Activated CD8-positive, alpha-beta memory T cell treated with anti-CD3 and anti-CD28 coated beads, Interleukin-2, amount 10 ng/mL, durations not matched to agents 7 days and 5 days (primary cell): ENCODE measurements around the gene RPGRIP1L. TPM values are rescaled to one million over a fixed set of nuclear protein-coding genes. Genes with fewer than 3 reads are reported as not detected.

Experiments used
- ATAC-seq: fragments of 150-1000 bp; cut with Tn5 transposase; one replicate; pipeline ENCODE4 v1.10.0; 2021; ENCODE audit warnings: moderate library complexity
- CTCF ChIA-PET: fragments of 350-600 bp; sonication (Branson Sonifier 250); formaldehyde crosslinking; loops from one replicate; lab custom pipeline; 2021; ENCODE audit warnings: antibody characterized with exemption; lab: Charles Lee
- DNase-seq: peaks from one replicate; pipeline ENCODE4 v3.0.0-alpha.2; 2020
- H3K27ac Mint-ChIP-seq: one replicate; pipeline ENCODE4 v1.8.0; 2021; ENCODE audit warnings: mild to moderate bottlenecking, mixed read lengths
- H3K27me3 Mint-ChIP-seq: one replicate; pipeline ENCODE4 v1.8.0; 2021; ENCODE audit warnings: mixed read lengths
- H3K36me3 Mint-ChIP-seq: one replicate; pipeline ENCODE4 v1.8.0; 2021; ENCODE audit warnings: mild to moderate bottlenecking, mixed read lengths
- H3K4me1 Mint-ChIP-seq: one replicate; pipeline ENCODE4 v1.8.0; 2021; ENCODE audit warnings: mixed read lengths
- H3K4me3 Mint-ChIP-seq: one replicate; pipeline ENCODE4 v1.8.0; 2021; ENCODE audit warnings: mild to moderate bottlenecking, moderate library complexity, mixed read lengths
- H3K9me3 Mint-ChIP-seq: one replicate; pipeline ENCODE4 v1.8.0; 2022; ENCODE audit warnings: low read depth, mixed read lengths
- total RNA-seq, 2 experiments: library from RNA; stranded (reverse); gene quantifications; one replicate each; pipeline ENCODE4 v1.2.3, GENCODE V29; 2021

RPGRIP1L gene
- total RNA-seq, 2 experiments from 2014 or later: 5.6 to 6.9 TPM

GRCh38 chr16:53629151-53629550 lies 74.5 kb downstream of the RPGRIP1L start:
- ATAC-seq: no peak

GRCh38 chr16:53626811-53627210 lies 76.8 kb downstream of the RPGRIP1L start:
- ATAC-seq: no peak
- H3K9me3 Mint-ChIP-seq: no peaks in the 10 kb centered on the region
- DNase-seq: no peak
- H3K4me3 Mint-ChIP-seq: no peak overlapping the region
- no peaks in the 10 kb centered on the region for H3K27me3 Mint-ChIP-seq
- H3K27ac Mint-ChIP-seq: no peak overlapping the region
- CTCF ChIA-PET: no interaction called here
- peaks cover 2% of the 10 kb centered on the region for H3K4me1 Mint-ChIP-seq
- H3K36me3 Mint-ChIP-seq: no peaks in the 10 kb centered on the region

More at GRCh38 chr16:53629151-53629550, 74.5 kb downstream of the RPGRIP1L start:
- CTCF ChIA-PET: interaction anchor here (1.4 kb wide), 1 partner anchor 8 kb away, joined by 3 read pairs; no protein-coding TSS in a partner anchor
- peaks cover 3% of the 10 kb centered on the region for H3K4me1 Mint-ChIP-seq
- H3K4me3 Mint-ChIP-seq: no peak overlapping the region
- H3K27ac Mint-ChIP-seq: no peak overlapping the region
- no peaks in the 10 kb centered on the region for H3K9me3 Mint-ChIP-seq
- H3K36me3 Mint-ChIP-seq: no peaks in the 10 kb centered on the region
- no peak for DNase-seq
- H3K27me3 Mint-ChIP-seq: no peaks in the 10 kb centered on the region

- DNase-seq: no peak
- Mint-ChIP-seq H3K36me3 (no peaks in the 10 kb centered on the region), H3K4me1 (no peaks in the 10 kb centered on the region), H3K27me3 (no peaks in the 10 kb centered on the region), H3K9me3 (no peaks in the 10 kb centered on the region), H3K4me3 (no peak overlapping the region), H3K27ac (no peak overlapping the region)
- CTCF ChIA-PET: no interaction called here
- ATAC-seq: no peak
These were observed 77.5 kb downstream of the RPGRIP1L start for GRCh38 chr16:53626161-53626560.

DNA sequence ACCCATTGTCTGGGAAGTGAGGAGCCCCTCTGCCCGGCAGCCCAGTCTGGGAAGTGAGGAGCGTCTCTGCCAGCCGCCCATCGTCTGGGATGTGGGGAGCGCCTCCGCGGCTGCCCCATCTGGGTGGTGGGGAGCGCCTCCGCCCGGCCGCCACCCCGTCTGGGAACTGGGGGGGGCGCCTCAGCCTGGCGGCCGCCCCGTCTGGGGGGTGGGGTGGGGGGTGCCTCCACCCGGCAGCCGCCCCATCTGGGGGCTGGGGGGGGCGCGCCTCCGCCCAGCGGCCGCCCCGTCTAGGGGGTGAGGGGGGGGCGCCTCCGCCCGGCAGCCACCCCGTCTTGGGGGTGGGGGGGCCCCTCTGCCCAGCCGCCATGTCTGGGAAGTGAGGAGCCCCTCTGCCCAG lies 78.4 kb downstream of the RPGRIP1L start:
- H3K9me3 Mint-ChIP-seq: no peaks in the 10 kb centered on the region
- H3K4me1 Mint-ChIP-seq: no peaks in the 10 kb centered on the region
- DNase-seq: no peak
- no peak for ATAC-seq
- CTCF ChIA-PET: no interaction called here
- no peak overlapping the region for H3K27ac Mint-ChIP-seq
- H3K36me3 Mint-ChIP-seq: no peaks in the 10 kb centered on the region
- H3K4me3 Mint-ChIP-seq: no peak overlapping the region
- H3K27me3 Mint-ChIP-seq: no peaks in the 10 kb centered on the region

GRCh38 chr16:53622315-53622714 lies 81.3 kb downstream of the RPGRIP1L start:
- Mint-ChIP-seq H3K27ac (no peak overlapping the region), H3K9me3 (no peaks in the 10 kb centered on the region), H3K4me3 (no peak overlapping the region), H3K36me3 (peaks cover 2% of the 10 kb centered on the region), H3K4me1 (no peaks in the 10 kb centered on the region), H3K27me3 (no peaks in the 10 kb centered on the region)
- CTCF ChIA-PET: no interaction called here
- DNase-seq: no peak
- no peak for ATAC-seq

- CTCF ChIA-PET: interaction anchor here (1.1 kb wide), 1 partner anchor 9 kb away, joined by 3 read pairs; no protein-coding TSS in a partner anchor
- no peak for ATAC-seq
- Mint-ChIP-seq H3K27ac (no peak overlapping the region), H3K4me3 (no peak overlapping the region), H3K27me3 (no peaks in the 10 kb centered on the region), H3K36me3 (peaks cover 2% of the 10 kb centered on the region), H3K4me1 (no peaks in the 10 kb centered on the region), H3K9me3 (no peaks in the 10 kb centered on the region)
- DNase-seq: no peak
These were observed 83.2 kb downstream of the RPGRIP1L start for GRCh38 chr16:53620476-53620875.

DNA sequence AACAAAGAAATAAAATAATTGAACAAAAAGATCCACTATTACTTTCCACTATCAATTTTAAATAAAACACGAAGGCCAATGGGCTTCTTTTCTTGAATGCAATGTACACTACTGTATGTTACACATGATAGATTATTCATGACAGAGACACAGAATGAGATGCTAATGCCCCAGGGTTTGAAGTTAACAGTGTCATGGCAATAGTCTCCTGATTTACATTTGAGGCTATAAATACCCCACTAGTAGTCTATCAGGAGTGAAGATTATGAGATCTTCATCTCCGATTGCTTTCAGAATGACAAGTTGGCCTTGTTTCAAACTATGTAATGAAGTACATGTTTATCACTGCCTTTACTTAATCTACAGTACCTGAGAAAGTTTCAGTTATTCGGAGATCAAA lies 84.4 kb downstream of the RPGRIP1L start:
- Mint-ChIP-seq H3K4me1 (no peaks in the 10 kb centered on the region), H3K36me3 (peaks cover 2% of the 10 kb centered on the region), H3K9me3 (no peaks in the 10 kb centered on the region), H3K4me3 (no peak overlapping the region), H3K27ac (no peak overlapping the region), H3K27me3 (no peaks in the 10 kb centered on the region)
- CTCF ChIA-PET: no interaction called here
- ATAC-seq: no peak
- no peak for DNase-seq

DNA sequence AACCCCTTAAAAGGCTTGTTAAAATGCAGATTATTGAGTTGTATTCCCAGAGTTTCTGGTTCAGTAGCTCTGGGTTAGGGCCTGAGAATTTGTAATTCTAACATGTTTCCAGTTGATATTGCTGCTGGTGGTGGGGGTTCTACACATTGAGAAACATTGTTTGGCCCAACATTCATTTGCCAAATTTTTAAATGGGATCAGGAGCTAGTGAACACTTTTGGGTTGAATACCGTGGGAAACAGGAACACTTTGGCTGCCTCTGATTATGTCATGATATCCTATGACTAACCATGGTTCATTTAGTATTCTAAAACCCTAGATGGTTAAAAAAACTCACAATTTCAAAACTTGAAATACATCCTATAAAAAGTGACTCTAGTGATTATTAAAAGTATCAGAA lies 89.3 kb downstream of the RPGRIP1L start:
- Mint-ChIP-seq H3K4me3 (no peak overlapping the region), H3K36me3 (peaks cover 2% of the 10 kb centered on the region), H3K27me3 (no peaks in the 10 kb centered on the region), H3K4me1 (no peaks in the 10 kb centered on the region), H3K27ac (no peak overlapping the region), H3K9me3 (no peaks in the 10 kb centered on the region)
- no peak for ATAC-seq
- no peak for DNase-seq
- CTCF ChIA-PET: no interaction called here

DNA sequence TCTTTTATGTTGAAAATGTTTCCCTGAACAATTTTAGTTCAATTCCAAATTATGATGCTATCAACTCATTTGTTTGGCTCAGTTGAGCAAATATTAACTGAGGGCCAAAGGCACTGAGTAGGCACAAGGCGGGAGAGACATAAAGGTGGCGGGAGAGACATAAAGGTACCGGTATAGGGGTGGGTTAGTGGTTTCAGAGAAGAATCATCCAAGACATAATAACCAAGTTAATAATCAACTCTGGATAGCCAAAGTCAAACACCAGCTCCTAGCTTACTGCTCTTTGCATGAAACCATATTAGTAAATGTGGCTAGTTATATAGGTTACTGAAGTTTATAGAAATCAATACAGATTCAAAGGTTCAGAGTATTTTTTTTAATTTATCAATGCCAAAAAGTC lies 91.7 kb downstream of the RPGRIP1L start:
- H3K27ac Mint-ChIP-seq: no peak overlapping the region
- no peaks in the 10 kb centered on the region for H3K27me3 Mint-ChIP-seq
- DNase-seq: no peak
- H3K36me3 Mint-ChIP-seq: no peaks in the 10 kb centered on the region
- H3K4me1 Mint-ChIP-seq: no peaks in the 10 kb centered on the region
- no peak for ATAC-seq
- H3K4me3 Mint-ChIP-seq: no peak overlapping the region
- CTCF ChIA-PET: interaction anchor here (0.7 kb wide), 1 partner anchor 136 kb away, joined by 3 read pairs; no protein-coding TSS in a partner anchor
- no peaks in the 10 kb centered on the region for H3K9me3 Mint-ChIP-seq

- CTCF ChIA-PET: no interaction called here
- no peak for ATAC-seq
- no peaks in the 10 kb centered on the region for H3K4me1 Mint-ChIP-seq
- no peaks in the 10 kb centered on the region for H3K9me3 Mint-ChIP-seq
- no peak for DNase-seq
- H3K27me3 Mint-ChIP-seq: no peaks in the 10 kb centered on the region
- no peak overlapping the region for H3K27ac Mint-ChIP-seq
- no peaks in the 10 kb centered on the region for H3K36me3 Mint-ChIP-seq
- H3K4me3 Mint-ChIP-seq: no peak overlapping the region
These were observed 92.4 kb downstream of the RPGRIP1L start for GRCh38 chr16:53611179-53611696.

DNA sequence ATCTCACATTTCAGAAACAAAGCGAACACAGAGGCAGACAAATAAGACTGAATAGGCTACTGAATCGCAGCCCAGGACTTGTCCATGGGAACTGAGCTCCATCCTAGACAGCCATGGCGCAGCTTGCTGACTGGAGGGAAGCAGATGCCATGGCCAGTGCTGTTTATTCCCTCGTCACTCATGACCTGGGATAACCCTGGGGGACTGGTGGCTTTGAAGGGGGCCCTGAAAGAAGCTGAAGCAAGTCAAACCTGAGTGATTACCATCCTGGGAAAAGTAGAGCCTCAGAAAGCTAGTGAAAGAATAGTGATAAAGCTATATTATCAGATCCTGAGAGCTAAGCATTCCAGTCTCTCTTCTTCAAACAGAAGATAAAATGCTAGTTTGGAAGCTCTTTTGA lies 94.1 kb downstream of the RPGRIP1L start:
- no peaks in the 10 kb centered on the region for H3K27me3 Mint-ChIP-seq
- no peak for DNase-seq
- no peaks in the 10 kb centered on the region for H3K4me1 Mint-ChIP-seq
- H3K9me3 Mint-ChIP-seq: no peaks in the 10 kb centered on the region
- H3K27ac Mint-ChIP-seq: no peak overlapping the region
- ATAC-seq: no peak
- no peak overlapping the region for H3K4me3 Mint-ChIP-seq
- CTCF ChIA-PET: no interaction called here
- H3K36me3 Mint-ChIP-seq: no peaks in the 10 kb centered on the region

- H3K9me3 Mint-ChIP-seq: no peaks in the 10 kb centered on the region
- H3K4me1 Mint-ChIP-seq: no peaks in the 10 kb centered on the region
- no peaks in the 10 kb centered on the region for H3K27me3 Mint-ChIP-seq
- no peak overlapping the region for H3K27ac Mint-ChIP-seq
- no peak overlapping the region for H3K4me3 Mint-ChIP-seq
- CTCF ChIA-PET: no interaction called here
- ATAC-seq: no peak
- no peaks in the 10 kb centered on the region for H3K36me3 Mint-ChIP-seq
- no peak for DNase-seq
These were observed 95.6 kb downstream of the RPGRIP1L start for GRCh38 chr16:53608094-53608493.

DNA sequence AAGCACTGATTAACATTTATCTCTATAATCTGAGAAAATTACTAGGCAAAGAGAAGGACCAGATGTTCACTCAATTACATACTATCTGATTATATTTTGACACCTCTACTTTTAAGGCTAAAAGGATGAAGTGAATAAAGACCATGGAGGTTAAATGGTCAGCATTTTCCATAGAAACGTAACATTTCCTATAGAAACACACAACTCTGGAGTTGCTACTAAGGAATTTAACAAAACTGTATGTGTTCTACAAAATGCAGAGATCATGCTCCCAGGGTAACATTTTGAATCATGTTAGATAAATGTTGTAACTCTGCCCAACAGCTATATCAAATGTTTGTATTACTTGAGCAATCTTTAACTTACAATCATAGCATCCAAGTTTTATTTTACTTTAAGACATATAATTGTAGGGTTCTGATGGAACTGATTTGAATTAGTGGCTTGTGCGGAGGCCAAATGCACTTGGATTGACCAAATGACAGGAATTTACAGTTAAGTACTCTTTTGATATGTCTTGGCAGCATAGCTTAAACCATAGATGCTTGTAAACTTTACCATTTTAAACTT lies 97.7 kb downstream of the RPGRIP1L start:
- CTCF ChIA-PET: no interaction called here

DNA sequence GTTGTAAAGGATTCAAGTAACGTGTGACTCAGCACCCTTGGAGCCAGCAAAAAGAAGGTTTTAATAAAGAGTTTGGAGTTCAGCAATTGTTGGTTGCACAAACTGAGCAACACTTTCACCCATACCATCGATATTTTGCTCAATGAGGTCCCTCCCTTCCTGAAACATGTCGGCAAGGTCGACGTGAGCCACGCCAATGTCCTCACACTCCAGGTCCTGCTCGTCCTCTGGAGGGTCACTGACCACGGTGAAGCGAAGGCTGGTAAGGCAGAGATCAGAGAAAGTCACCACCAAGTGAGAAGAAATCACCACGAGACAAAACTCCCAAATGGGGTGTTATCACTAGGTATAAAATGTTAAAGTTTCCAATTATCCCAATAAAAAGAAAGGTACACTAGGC lies 98.3 kb downstream of the RPGRIP1L start:
- Mint-ChIP-seq H3K4me3 (no peak overlapping the region), H3K27me3 (no peaks in the 10 kb centered on the region), H3K9me3 (no peaks in the 10 kb centered on the region), H3K36me3 (no peaks in the 10 kb centered on the region), H3K27ac (no peak overlapping the region), H3K4me1 (no peaks in the 10 kb centered on the region)
- no peak for DNase-seq
- ATAC-seq: no peak
- CTCF ChIA-PET: no interaction called here

More for the DNA sequence above, 97.7 kb downstream of the RPGRIP1L start:
- ATAC-seq (no peak), DNase-seq (no peak)
- no peaks in the 10 kb centered on the region for H3K9me3 Mint-ChIP-seq
- no peak overlapping the region for H3K27ac Mint-ChIP-seq
- H3K4me1 Mint-ChIP-seq: no peaks in the 10 kb centered on the region
- H3K36me3 Mint-ChIP-seq: no peaks in the 10 kb centered on the region
- no peaks in the 10 kb centered on the region for H3K27me3 Mint-ChIP-seq
- H3K4me3 Mint-ChIP-seq: no peak overlapping the region
